Stimulated activated CD8-positive, alpha-beta memory T cell treated with anti-CD3 and anti-CD28 coated beads, Interleukin-12 subunit alpha, Interleukin-12 subunit beta, amount 100 ng/mL, for 24 hours (primary cell): ENCODE results near the gene C1orf226.
"Not testable (repeated sequence)": the region's sequence is repeated elsewhere in the genome, so short reads cannot be mapped to it uniquely, and the experiment has no call there.

Experiments
- DNase-seq: peaks from one replicate; pipeline ENCODE4 v3.0.0-alpha.2; 2020; ENCODE audit errors: extremely low read depth

C1orf226 gene

DNA sequence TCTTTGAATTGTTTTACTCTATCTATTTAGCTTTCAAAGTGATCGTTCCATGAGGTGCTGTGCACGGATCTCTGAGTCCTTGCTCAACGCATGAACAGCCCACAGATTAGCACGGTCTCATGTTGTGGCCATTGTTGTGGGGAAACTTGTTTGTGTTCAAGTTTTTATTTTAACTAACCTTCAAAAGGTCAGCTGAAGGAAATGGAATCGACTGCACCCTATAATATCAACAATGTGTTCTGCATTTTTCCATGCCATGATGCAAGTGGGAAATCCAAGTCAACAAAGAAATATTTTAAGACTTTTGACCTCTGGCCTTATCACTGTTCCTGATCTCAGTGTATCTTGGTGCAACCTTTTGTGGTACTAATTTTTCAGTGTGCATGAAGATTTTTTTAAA lies 24.3 kb downstream of the C1orf226 start:
- no peak for DNase-seq

DNA sequence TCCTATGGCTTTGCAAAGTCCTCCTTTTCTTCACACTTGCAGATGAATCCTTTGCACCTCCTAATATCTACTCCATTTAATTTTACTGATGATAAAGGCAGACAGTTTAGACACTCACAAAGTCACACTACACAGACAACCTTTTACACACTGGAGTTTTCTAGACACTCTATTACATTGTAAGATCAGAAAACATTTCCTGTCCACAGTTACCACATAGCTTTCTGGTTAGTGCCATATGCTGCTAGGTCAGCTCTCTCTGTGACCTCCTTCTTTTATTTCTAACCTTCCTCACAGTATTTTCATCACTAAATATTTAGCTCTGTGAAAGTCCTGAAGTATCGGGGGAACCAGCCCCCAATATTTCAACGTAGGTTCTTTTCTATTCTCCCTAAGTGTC lies 25.3 kb downstream of the C1orf226 start:
- DNase-seq: no peak

DNA sequence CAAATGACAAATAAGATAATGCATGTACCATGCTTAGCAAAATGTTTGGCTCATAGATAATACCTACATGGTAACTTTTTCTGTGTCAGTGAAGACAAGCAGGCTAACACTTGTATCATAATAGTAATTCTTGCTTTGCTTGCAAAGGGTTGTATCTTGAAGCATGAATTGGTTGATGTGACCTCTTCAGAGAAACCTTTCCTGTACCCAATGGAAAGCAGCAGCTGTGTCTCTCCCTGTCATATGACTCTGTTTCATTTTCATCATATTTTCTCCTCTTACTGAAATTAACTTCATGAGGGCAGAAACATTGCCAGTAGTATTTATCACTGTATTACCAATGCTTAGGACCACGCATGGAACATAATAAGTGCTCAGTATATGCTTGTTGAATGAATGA lies 26.0 kb downstream of the C1orf226 start:
- no peak for DNase-seq

DNA sequence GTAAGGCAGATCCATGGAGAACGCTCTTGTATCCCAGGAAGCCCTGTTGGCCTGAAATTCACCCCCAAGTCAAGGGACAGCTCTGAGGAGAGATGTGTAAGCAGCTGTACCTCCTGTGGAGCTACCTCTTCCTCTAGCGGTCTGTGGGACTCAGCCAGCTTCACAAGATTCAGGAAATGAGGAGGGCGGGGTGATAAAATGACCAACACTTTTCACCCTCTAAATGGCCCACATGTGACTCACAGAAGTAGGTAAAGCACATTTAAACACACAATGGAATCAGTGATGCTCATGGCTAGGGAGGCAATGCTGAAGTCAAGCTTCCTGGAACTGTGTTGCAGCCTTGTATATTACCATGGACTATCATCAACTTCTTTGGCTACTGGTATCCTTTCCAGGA lies 30.5 kb downstream of the C1orf226 start, which contains the start of gene SH2D1B:
Gene SH2D1B, minus strand, starts transcription at position 135 of the 400 bp plus-strand sequence. Its CDS starts 120 bp downstream, at position 15.
- no peak for DNase-seq

DNA sequence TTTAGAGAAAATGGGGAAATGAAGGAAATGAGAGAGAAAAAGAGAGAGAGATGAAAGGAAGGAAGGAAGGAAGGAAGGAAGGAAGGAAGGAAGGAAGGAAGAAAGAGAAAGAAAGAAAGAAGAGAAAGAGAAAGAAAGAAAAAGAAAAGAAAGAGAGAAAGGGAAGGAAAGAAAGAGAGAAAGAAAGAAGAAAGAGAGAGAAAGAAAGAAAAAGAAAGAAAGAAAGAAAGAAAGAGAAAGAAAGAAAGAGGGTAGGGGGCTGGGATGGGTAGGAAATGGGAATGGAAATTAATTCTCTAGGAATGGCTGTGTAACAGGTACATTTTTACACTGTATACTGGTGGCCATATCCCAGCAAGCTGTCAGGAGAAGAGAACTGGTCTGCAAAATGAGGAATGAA lies 34.7 kb downstream of the C1orf226 start:
- no peak for DNase-seq

DNA sequence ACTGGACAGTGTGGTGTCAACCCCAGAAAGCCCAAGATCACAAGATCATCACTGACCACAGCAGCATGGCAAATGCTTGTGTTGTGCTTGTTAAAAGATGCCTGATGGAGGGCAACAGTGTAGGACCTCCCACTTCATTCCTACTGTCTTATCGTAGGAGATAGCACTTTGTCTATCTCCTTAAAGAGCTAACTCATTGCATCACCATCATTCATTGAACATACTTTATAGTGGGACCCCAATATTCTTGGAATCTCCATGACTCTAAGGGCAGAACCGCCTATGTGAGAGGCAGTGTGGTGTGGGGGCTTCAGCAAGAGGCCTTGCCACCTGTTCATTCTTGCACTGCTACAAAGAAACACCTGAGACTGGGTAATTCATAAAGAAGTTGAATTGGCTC lies 35.4 kb downstream of the C1orf226 start:
- DNase-seq: no peak

DNA sequence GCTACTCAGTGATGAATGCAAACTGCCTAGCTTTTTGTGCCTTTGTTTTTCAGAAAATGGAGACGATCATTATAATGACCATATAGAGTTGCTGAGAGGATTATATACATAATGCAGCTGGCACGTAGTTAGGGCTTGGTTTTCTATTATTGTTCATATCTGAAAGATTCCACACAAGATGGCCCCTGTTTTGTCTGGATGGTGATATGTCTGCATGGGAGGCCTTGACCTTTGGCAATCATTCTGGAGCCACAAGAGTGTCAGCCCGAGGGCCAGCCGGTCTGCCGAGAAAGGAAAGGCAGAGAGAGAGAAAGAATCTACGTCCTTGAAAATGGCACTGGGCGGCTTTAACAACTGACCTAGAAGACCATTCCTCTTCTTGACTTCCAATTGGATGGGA lies 36.1 kb downstream of the C1orf226 start:
- DNase-seq: no peak

DNA sequence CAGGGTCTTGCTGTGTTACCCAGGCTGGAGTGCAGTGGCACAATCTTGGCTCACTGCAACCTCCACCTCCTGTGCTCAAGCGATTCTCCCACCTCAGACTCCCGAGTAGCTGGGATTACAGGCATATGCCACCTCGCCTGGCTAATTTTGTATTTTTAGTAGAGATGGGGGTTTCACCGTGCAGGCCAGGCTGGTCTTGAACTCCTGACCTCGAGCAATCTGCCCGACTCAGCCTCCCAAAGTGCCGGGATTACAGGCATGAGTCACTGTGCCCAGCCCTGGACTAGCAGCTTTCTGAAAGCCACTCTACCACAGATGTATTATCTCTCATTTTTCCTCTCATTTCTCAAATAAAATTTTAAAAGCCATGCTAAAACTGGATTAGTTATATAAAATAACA lies 37.1 kb downstream of the C1orf226 start:
- not testable (repeated sequence) for DNase-seq

DNA sequence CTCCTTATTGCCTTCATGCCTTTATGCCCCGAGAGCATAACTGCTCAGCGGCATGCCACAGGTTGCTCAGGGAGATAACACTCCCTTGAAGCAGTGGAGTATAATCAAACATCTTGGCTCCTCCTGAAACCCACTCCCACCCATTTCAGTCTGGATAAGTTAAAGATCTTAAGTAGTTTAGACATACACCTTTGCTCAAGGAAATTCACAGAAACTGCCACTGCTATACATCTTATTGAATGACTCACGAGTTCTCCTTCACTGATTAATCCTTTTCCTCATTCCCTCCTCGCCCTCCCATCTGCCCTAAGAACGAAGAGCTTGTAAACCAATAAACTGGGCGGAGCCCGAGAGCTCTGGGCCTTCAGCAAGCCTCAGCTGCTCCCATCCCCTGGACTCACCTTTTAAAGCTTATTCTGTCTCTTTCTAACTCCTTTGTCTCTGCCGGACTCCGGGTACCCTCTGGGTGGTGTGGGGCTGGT lies 38.0 kb downstream of the C1orf226 start:
- DNase-seq: not testable (repeated sequence)

DNA sequence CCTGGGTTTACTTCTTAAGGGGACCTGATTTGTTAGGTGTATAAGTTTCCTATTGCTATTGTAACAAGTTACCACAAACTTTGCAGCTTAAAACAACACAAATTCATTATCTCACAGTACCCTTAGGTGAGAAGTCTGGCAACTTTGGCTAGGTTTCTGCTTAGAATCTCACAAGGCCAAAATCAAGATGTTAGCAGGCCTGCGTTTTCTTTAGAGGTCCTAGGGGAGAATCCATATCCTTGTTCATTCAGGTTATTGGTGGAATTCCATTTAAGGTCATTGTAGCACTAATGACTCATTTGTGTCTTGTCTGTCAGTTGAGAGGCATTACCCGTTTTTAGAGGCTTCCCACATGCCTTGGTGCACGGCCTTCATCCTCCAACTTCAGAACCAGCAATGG lies 38.6 kb downstream of the C1orf226 start:
- DNase-seq: no peak

DNA sequence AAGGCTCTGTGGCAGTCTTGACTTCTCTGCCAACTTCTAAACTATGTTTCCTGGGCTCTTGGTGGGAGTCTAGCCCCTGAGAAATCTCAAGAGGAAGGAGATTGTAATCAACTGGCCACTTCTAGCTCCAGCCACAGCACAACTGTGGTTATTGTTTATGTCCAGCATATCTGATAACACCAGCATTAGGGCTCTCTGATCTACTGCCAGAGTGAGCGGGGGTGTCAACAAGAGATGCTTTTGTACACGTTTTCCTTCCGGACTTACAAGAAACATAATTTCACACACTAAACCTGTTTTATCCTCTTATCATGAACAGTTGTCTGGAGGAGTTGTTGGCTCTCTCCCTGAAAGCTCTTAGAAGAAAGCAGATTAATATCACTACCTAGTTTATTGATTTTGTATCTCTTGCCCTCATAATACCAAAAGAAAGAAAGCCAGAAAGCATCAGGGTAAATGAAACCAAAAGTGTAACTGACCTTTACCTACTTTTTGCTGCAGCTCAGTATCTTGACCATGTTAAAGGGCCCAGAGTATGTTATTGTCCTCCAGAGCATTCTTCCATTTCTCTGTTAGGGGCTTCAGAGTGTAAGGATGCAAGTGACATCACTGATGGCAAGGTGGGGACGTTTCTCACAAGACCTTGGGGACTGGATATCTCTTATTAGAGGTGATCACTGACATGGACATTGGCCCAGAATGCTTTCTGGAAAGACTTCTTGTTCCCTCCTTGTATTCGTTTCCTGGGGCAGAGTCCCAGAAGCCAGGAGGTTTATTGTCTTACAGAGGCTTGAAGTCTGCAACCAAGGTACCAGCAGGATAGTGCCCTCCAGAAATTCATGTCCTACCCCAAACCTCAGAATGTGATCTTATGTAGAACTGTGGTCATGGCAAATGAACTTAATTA lies 40.0 kb downstream of the C1orf226 start:
- no peak for DNase-seq

DNA sequence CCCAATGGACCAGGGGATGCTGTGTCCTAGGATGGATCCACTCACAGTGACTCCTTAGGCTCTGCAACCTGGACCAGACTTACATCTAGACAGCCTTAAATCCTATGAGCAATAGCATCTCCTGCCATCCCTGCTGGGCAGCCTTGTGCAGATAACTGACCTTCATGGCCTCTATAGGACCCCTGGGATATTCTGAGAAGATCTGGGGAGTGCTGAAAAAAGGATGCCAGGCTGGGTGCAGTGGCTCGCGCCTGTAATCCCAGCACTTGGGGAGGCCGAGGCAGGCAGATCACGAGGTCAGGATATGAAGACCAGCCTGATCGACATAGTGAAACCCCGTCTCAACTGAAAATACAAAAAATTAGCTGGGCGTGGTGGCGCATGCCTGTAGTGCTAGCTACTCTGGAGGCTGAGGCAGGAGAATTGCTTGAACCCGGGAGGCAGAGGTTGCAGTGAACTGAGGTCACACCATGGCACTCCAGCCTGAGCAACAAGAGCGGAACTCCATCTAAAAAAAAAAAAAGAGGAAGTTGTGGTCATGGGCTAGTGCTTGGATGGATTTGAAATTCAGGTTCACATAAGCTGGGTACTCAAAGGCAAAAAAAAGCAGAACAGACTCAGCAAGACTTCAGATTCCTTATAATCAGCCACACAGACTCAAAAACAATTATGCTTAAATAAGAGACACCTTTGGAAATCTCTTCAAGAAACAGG lies 41.3 kb downstream of the C1orf226 start:
- DNase-seq: no peak

DNA sequence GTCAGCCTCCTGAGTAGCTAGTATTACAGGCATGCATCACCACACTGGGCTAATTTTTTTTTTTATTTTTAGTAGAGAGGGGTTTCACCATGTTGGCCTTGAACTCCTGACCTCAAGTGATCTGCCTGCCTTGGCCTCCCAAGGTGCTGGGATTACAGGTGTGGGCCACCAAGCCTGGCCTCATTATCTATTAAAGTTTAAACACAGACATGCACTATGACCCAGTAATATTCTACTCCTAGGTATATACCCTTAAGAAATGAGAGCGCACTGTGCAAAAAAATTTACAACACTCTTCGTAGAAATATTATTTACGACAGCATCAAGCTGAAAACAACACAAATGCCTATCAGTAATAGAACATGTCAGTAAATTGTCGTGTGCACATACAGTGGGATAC lies 49.1 kb downstream of the C1orf226 start:
- DNase-seq: no peak

DNA sequence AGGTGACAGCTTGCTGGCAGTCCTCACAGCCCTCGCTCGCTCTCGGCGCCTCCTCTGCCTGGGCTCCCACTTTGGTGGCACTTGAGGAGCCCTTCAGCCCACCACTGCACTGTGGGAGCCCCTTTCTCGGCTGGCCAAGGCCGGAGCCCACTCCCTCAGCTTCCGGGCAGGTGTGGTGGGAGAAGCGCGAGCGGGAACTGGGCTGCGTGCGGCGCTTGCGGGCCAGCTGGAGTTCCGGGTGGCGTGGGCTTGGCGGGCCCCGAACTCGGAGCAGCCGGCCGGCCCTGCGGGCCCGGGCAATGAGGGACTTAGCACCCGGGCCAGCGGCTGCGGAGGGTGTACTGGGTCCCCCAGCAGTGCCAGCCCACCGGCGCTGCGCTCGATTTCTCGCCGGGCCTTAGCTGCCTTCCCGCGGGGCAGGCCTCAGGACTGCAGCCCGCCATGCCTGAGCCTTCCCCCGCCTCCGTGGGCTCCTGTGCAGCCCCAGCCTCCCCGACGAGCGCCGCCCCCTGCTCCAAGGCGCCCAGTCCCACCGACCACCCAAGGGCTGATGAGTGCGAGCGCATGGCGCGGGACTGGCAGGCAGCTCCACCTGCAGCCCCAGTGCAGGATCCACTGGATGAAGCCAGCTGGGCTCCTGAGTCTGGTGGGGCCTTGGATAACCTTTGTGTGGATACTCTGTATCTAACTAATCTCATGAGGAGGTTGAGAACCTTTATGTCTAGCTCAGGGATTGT lies 51.6 kb downstream of the C1orf226 start:
- not testable (repeated sequence) for DNase-seq
